ENCODE data around the gene BIRC3.

Gene BIRC3

DNA sequence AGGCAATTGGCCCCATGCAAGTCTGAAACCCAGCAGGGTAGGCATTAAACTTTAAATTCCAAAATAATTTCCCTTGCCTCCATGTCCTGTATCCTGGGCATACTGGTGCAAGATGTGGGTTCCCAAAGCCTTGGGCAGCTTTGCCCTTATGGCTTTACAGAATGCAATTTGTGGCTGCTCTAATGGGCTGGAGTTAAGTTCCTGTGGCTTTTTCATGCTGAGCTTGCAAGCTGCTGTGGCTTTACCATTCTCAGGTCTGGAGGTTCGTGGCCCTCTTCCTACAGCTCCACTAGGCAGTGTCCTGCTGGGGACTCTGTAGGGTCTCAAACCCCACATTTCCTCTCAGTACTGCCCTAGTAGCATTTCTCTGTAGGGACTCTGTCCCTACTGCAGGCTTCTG is 15.0 kb upstream of the BIRC3 start:
- no peaks in the 10 kb centered on the region for H3K36me3 ChIP-seq (replicated peaks)
- TF ChIP-seq, protein P1, sequence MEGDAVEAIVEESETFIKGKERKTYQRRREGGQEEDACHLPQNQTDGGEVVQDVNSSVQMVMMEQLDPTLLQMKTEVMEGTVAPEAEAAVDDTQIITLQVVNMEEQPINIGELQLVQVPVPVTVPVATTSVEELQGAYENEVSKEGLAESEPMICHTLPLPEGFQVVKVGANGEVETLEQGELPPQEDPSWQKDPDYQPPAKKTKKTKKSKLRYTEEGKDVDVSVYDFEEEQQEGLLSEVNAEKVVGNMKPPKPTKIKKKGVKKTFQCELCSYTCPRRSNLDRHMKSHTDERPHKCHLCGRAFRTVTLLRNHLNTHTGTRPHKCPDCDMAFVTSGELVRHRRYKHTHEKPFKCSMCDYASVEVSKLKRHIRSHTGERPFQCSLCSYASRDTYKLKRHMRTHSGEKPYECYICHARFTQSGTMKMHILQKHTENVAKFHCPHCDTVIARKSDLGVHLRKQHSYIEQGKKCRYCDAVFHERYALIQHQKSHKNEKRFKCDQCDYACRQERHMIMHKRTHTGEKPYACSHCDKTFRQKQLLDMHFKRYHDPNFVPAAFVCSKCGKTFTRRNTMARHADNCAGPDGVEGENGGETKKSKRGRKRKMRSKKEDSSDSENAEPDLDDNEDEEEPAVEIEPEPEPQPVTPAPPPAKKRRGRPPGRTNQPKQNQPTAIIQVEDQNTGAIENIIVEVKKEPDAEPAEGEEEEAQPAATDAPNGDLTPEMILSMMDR (IDR thresholded peaks at IDR 0.05; ENCODE audit: low read depth, low read length, missing control alignments) = no peak
- no peaks in the 10 kb centered on the region for H3K27me3 ChIP-seq (replicated peaks)
- H3K27ac ChIP-seq = no peak overlapping the region
- no peak overlapping the region for H3K4me3 ChIP-seq (ENCODE audit: low read depth, low read length)
- no peak for DNase-seq
- in situ Hi-C loops (cut with HindIII; ENCODE audit: low pct_ligation_motif_present, low sequenced_read_pairs) = no loop called here

DNA sequence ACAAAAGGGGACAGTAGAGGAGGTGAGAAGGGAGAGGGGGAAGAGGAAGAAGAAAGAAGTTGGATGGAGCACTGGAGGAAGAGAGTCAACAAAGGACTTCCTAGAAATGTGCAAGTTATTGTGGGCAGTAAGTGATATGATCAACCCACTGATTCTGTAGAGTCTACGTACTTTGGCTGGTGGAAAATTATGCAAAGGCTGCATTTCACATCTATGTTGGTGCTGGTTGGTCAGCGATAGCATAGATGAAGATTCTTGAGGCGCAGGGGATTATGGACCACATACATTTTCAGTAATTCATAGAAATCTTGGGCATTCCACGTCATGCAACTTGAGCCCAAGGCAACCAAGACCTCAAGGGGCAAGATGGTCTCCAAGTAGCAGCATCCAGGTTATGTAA is 12.6 kb upstream of the BIRC3 start:
- Histone ChIP-seq H3K4me3 (ENCODE audit: low read depth, low read length) (no peak overlapping the region), H3K27ac (no peak overlapping the region), H3K36me3 (replicated peaks) (no peaks in the 10 kb centered on the region), H3K27me3 (replicated peaks) (no peaks in the 10 kb centered on the region)
- no peak for DNase-seq
- TF ChIP-seq, protein P1 (IDR thresholded peaks at IDR 0.05; ENCODE audit: low read depth, low read length, missing control alignments) = no peak
- in situ Hi-C loops (cut with HindIII; ENCODE audit: low pct_ligation_motif_present, low sequenced_read_pairs) = no loop called here

DNA sequence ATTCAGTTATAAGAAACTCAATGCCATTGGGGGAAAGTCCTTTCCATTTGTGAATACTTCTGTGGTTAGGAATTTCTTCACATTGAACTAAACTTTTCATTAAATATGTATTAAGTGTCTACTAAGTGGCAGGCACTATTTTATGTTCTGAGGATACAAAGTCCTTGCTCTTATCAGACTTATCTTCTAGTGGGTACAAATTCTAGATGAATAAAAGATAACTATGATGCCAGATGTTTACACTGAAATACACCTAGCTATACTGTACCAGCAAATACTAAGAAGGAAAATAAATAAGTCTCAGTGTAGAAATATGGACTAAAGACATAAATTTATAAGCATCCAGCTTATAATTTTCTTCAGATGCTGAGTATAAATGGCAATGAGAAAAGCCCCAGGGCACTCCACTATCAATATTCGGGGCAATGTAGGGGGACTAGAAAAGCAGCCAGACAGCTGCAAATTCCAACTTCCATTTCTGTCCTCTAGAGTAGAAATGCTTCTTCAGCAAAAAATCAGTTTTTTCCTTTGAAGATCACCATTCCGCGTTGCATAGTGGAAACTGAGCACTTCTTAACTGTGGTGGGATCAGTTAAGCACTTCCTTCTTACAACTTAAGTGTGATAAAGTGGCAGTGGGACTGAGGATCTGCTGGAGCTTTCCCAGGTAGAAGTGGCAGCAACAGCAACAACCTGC is 11.8 kb upstream of the BIRC3 start:
- no peak for DNase-seq
- no peak overlapping the region for H3K27ac ChIP-seq
- H3K27me3 ChIP-seq (replicated peaks) = no peaks in the 10 kb centered on the region
- TF ChIP-seq, protein P1 (IDR thresholded peaks at IDR 0.05; ENCODE audit: low read depth, low read length, missing control alignments) = no peak
- H3K36me3 ChIP-seq (replicated peaks) = no peaks in the 10 kb centered on the region
- H3K4me3 ChIP-seq (ENCODE audit: low read depth, low read length) = no peak overlapping the region
- in situ Hi-C loops (cut with HindIII; ENCODE audit: low pct_ligation_motif_present, low sequenced_read_pairs) = no loop called here

DNA sequence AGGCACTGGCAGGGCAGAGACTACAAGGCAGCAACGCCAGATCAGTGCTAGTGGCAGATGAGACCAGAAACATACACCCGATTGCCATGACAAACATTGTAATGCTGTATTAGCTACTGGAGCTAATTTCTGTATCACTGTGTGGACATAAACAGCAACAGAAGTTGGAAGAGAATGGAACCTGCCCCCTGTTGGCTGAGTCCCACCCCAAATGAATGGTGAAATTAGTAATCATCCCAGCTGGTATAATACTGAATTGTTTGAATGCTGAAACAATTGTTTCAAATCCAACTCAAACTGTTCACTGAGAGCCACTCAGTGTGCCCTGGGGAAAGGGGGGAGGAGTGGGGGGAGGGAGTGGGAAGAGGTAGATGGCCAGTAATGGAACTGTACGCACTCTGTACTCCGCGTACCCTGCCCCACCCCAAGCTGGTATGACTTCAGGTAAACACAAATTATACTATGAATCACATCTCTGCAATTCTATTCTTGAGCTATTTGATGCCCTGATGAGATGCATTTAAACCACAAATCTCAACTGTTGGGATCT is 11.2 kb upstream of the BIRC3 start:
- Histone ChIP-seq H3K27me3 (replicated peaks) (no peaks in the 10 kb centered on the region), H3K4me3 (ENCODE audit: low read depth, low read length) (no peak overlapping the region), H3K36me3 (replicated peaks) (no peaks in the 10 kb centered on the region), H3K27ac (no peak overlapping the region)
- TF ChIP-seq, protein P1 (IDR thresholded peaks at IDR 0.05; ENCODE audit: low read depth, low read length, missing control alignments) = peak; percentile 18
- no peak for DNase-seq
- in situ Hi-C loops (cut with HindIII; ENCODE audit: low pct_ligation_motif_present, low sequenced_read_pairs) = no loop called here

DNA sequence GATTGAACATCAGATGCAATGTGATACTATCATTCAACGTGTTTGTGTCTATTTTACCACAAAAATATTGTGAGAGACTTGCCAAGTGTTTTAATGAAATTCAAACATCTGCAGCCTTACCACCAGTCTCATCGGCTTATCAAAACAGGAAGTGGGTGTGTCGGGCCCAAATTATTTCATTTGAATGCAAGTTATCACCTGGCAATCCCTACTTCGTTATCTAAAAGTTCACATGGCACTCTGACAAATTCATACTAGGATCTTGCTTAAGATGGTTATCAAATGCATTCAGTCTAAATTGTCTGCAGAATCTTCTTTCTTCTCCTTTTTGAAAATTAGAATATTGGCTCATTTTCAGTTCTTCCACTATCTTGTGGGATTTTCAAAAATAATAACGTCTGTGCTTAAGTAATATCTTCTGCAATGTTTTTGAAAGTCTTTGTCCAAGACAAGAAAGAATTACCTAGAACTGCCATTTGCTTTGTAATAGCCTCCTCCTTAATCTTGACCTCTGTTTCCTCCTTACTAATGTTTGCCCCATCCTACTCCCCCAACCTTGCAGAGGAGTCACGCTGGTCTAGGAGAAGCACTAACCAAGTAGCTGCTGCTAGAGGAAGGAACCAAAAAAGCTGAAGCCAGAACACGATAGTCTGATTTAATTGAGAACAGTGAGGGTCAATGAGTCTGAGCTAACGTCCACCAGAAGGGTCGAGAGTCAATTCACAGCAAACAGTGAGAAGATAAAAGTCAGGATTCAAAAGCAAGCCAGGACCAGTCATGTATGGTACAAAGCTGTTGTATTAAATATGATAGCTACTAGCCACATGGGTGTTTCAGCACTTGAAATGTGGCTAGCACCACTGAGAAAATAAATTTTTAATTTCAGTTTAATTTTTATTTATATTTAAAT is 10.2 kb upstream of the BIRC3 start:
- Histone ChIP-seq H3K36me3 (replicated peaks) (no peaks in the 10 kb centered on the region), H3K27ac (no peak overlapping the region), H3K27me3 (replicated peaks) (no peaks in the 10 kb centered on the region), H3K4me3 (ENCODE audit: low read depth, low read length) (no peak overlapping the region)
- no peak for DNase-seq
- TF ChIP-seq, protein P1 (IDR thresholded peaks at IDR 0.05; ENCODE audit: low read depth, low read length, missing control alignments) = no peak
- in situ Hi-C loops (cut with HindIII; ENCODE audit: low pct_ligation_motif_present, low sequenced_read_pairs) = no loop called here
